Subcutaneous abdominal adipose tissue (tissue), 5 donors: ENCODE measurements around the gene WBP4.
"Not testable (repeated sequence)": the region's sequence is repeated elsewhere in the genome, so short reads cannot be mapped to it uniquely, and the experiment has no call there.

Experiments used
- H3K27ac ChIP-seq: one replicate; pipeline ENCODE4 v1.7.0; 2013; ENCODE audit warnings: low read depth, mild to moderate bottlenecking, inconsistent platforms, low read length, moderate library complexity
- H3K27me3 ChIP-seq, 5 donors: one replicate each; pipeline ENCODE4 v1.7.0; 2013; ENCODE audit warnings: low read length in 5 of 5, inconsistent platforms in 1 of 5; ENCODE audit not compliant: control insufficient read depth in 5 of 5, insufficient read depth in 4 of 5
- H3K36me3 ChIP-seq, 5 donors: one replicate each; pipeline ENCODE4 v1.7.0; 2013; ENCODE audit warnings: low read length in 5 of 5; ENCODE audit not compliant: control insufficient read depth in 5 of 5, insufficient read depth in 5 of 5
- H3K4me1 ChIP-seq, 5 donors: one replicate each; pipeline ENCODE4 v1.7.0; 2013; ENCODE audit warnings: low read length in 5 of 5, mild to moderate bottlenecking in 3 of 5, moderate library complexity in 1 of 5; ENCODE audit not compliant: control insufficient read depth in 5 of 5, insufficient read depth in 5 of 5
- H3K4me3 ChIP-seq, 5 donors: one replicate each; pipeline ENCODE4 v1.7.0; 2013; ENCODE audit warnings: low read length in 5 of 5, low read depth in 1 of 5
- H3K9ac ChIP-seq, 5 donors: one replicate each; pipeline ENCODE4 v1.7.0; 2013; ENCODE audit warnings: low read length in 5 of 5, mild to moderate bottlenecking in 4 of 5, moderate library complexity in 3 of 5
- H3K9me3 ChIP-seq, 5 donors: one replicate each; pipeline ENCODE4 v1.7.0; 2013; ENCODE audit warnings: low read length in 5 of 5; ENCODE audit not compliant: control insufficient read depth in 5 of 5
- donor health status: healthy.
- donor health status: healthy.
- donor health status: healthy.
- donor health status: healthy.
- donor health status: healthy.

The WBP4 gene

GRCh38 chr13:41117869-41118268 is 56.6 kb downstream of the WBP4 start:
- no peak overlapping the region for H3K27ac ChIP-seq
- no peaks in the 10 kb centered on the region for H3K9me3 ChIP-seq
- no peak overlapping the region for H3K9ac ChIP-seq
- no peak overlapping the region for H3K4me3 ChIP-seq
- H3K36me3 ChIP-seq = no peaks in the 10 kb centered on the region
- no peaks in the 10 kb centered on the region for H3K27me3 ChIP-seq
- H3K4me1 ChIP-seq = no peaks in the 10 kb centered on the region

GRCh38 chr13:41122838-41123237 is 61.5 kb downstream of the WBP4 start:
- Histone ChIP-seq H3K4me1 (peaks cover 0 to 3% (median 0%) of the 10 kb centered on the region in 5 donors), H3K9me3 (no peaks in the 10 kb centered on the region), H3K9ac (no peak overlapping the region), H3K27ac (no peak overlapping the region), H3K4me3 (no peak overlapping the region), H3K27me3 (no peaks in the 10 kb centered on the region), H3K36me3 (no peaks in the 10 kb centered on the region)

GRCh38 chr13:41127701-41128100 is 66.4 kb downstream of the WBP4 start:
- H3K4me1 ChIP-seq = peaks cover 4 to 39% (median 32%) of the 10 kb centered on the region in 5 donors
- no peaks in the 10 kb centered on the region for H3K9me3 ChIP-seq
- no peaks in the 10 kb centered on the region for H3K36me3 ChIP-seq
- H3K27me3 ChIP-seq = no peaks in the 10 kb centered on the region
- no peak overlapping the region for H3K27ac ChIP-seq
- no peak overlapping the region for H3K9ac ChIP-seq
- no peak overlapping the region for H3K4me3 ChIP-seq

DNA sequence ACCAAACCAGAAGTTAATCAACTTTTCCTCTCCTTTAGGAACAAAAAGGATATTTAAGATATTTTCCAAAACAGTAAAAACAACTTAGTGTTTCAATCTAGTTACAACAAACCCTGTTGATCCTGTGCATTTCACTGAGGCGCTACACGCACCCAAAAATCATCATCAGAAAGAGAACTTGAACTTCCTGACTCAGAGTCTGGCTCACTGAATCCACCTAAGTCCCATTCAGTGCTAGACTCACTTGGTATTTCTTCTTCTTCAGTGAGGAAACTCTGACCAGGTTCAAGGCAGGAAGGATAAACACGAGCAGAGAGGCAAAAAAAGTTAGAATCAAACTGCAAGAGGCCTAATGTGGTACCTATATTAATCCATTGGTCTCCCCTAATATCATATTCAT is 69.0 kb downstream of the WBP4 start:
- Histone ChIP-seq H3K4me1 (peaks cover 6 to 50% (median 38%) of the 10 kb centered on the region in 5 donors), H3K4me3 (peak overlapping the region in 1 of 5 donors; percentile 7)

DNA sequence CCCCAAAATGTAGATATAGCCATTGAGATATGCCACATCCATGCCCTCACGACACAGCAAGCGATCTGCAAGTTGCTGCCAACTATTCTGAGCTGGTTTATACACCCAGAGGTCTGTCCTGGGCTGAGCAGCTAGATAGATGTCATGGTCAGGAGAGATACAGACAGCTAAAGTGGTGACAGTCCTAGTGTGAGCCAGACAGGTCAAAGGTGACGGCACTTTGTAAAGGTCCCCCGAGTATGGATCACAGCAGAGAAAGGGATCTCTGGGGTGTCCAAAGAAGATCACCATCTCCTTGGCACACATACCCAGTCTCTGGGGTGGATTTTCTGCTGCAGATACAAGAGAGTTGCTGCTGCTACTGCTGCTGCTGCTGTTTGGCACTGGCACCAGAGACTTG is 69.9 kb downstream of the WBP4 start:
- H3K4me1 ChIP-seq = peaks cover 6 to 50% (median 38%) of the 10 kb centered on the region in 5 donors
- not testable (repeated sequence) for H3K9me3 ChIP-seq, H3K9ac ChIP-seq, H3K27ac ChIP-seq, H3K36me3 ChIP-seq, H3K27me3 ChIP-seq
- peak overlapping the region in 3 of 5 donors; percentile 19 to 91 (median 22) for H3K4me3 ChIP-seq

More for the DNA sequence above, 69.0 kb downstream of the WBP4 start:
- no peak overlapping the region for H3K27ac ChIP-seq
- H3K9ac ChIP-seq = peak overlapping the region in 1 of 5 donors; percentile 28
- H3K36me3 ChIP-seq = no peaks in the 10 kb centered on the region
- no peaks in the 10 kb centered on the region for H3K27me3 ChIP-seq
- H3K9me3 ChIP-seq = no peaks in the 10 kb centered on the region

- peaks cover 6 to 50% (median 38%) of the 10 kb centered on the region in 5 donors for H3K4me1 ChIP-seq
- H3K9me3 ChIP-seq, H3K27me3 ChIP-seq, H3K36me3 ChIP-seq: not testable (repeated sequence)
- peak overlapping the region; percentile 81 for H3K27ac ChIP-seq
- peak overlapping the region; percentile 84 to 95 (median 92) for H3K4me3 ChIP-seq
- peak overlapping the region; percentile 49 to 90 (median 89) for H3K9ac ChIP-seq
These were observed 70.6 kb downstream of the WBP4 start for GRCh38 chr13:41131660-41132511.

GRCh38 chr13:41132512-41133152 is 71.3 kb downstream of the WBP4 start, which contains the start of gene KBTBD6:
TSS of gene KBTBD6 (minus strand) at chr13:41132802. CDS start at chr13:41132511, 291 bp downstream.
- Histone ChIP-seq H3K9me3 (no peaks in the 10 kb centered on the region), H3K27ac (peak within 1 kb of the TSS; percentile 81), H3K36me3 (no peaks in the 10 kb centered on the region), H3K27me3 (no peaks in the 10 kb centered on the region), H3K4me1 (peaks cover 6 to 49% (median 38%) of the 10 kb centered on the region in 5 donors), H3K4me3 (peak within 1 kb of the TSS; percentile 84 to 95 (median 92)), H3K9ac (peak within 1 kb of the TSS; percentile 86 to 90 (median 89))
